ENCODE results near the gene PGAP2.

Gene PGAP2

GRCh38 chr11:3834664-3835461, 26.5 kb downstream of the PGAP2 start:
- no peak for DNase-seq

GRCh38 chr11:3835751-3836150, 27.4 kb downstream of the PGAP2 start:
- DNase-seq, result no peak

- DNase-seq, result no peak
These were observed 28.5 kb downstream of the PGAP2 start for GRCh38 chr11:3836903-3837302.

GRCh38 chr11:3837793-3838192, 29.4 kb downstream of the PGAP2 start:
- no peak for DNase-seq

GRCh38 chr11:3838504-3838903, 30.1 kb downstream of the PGAP2 start:
- DNase-seq, result no peak

GRCh38 chr11:3840004-3840869, 31.9 kb downstream of the PGAP2 start:
- no peak for DNase-seq

- no peak for DNase-seq
These were observed 32.6 kb downstream of the PGAP2 start, which contains the start of gene RHOG for GRCh38 chr11:3840870-3841425. TSS of gene RHOG (minus strand) at chr11:3840959. CDS start at chr11:3828138, 12,821 bp downstream.

- DNase-seq, result no peak
These were observed 33.3 kb downstream of the PGAP2 start for GRCh38 chr11:3841426-3842350.

GRCh38 chr11:3843326-3843725, 35.0 kb downstream of the PGAP2 start:
- DNase-seq, result no peak

- no peak for DNase-seq
These were observed 36.9 kb downstream of the PGAP2 start for GRCh38 chr11:3845246-3845645.

GRCh38 chr11:3845670-3846069, 37.3 kb downstream of the PGAP2 start:
- DNase-seq, result no peak

GRCh38 chr11:3849297-3849874, 41.0 kb downstream of the PGAP2 start:
- DNase-seq, result no peak

- DNase-seq, result no peak
These were observed 45.1 kb downstream of the PGAP2 start for GRCh38 chr11:3853545-3853842.

GRCh38 chr11:3853899-3854659, 45.7 kb downstream of the PGAP2 start:
- no peak for DNase-seq

GRCh38 chr11:3854660-3854976, 46.3 kb downstream of the PGAP2 start:
- no peak for DNase-seq

- DNase-seq, result peak; percentile 79
These were observed 46.8 kb downstream of the PGAP2 start, which contains the start of gene STIM1 for GRCh38 chr11:3854977-3855807. TSS of gene STIM1 (plus strand) at chr11:3855664. CDS start at chr11:3856271, 607 bp downstream.

GRCh38 chr11:3855808-3856491, 47.6 kb downstream of the PGAP2 start:
- no peak for DNase-seq

GRCh38 chr11:3856856-3857553, 48.6 kb downstream of the PGAP2 start:
- no peak for DNase-seq

GRCh38 chr11:3857628-3858027, 49.3 kb downstream of the PGAP2 start:
- DNase-seq, result no peak
